Endothelial cell of umbilical vein (primary cell): ENCODE measurements around the gene TRIM45. TPM values are rescaled to one million over a fixed set of nuclear protein-coding genes. Genes with fewer than 3 reads are reported as not detected.

ENCODE experiments used
- BruUV-seq: library from RNA; stranded (reverse); fragments of 400-500 nt; replicated peaks from 2 replicates; lab custom pipeline; 2021; lab: Mats Ljungman, UMichigan
- CTCF ChIA-PET: fragments of 300-600, 350-600 bp; sonication (Branson Sonifier 250); formaldehyde crosslinking; loops from one replicate; lab custom pipeline; 2021; ENCODE audit warnings: antibody characterized with exemption, inconsistent platforms; lab: Charles Lee
- POLR2A ChIA-PET: fragments of 300-600, 350-600 bp; sonication (Branson Sonifier 250); formaldehyde crosslinking; loops from one replicate; lab custom pipeline; 2021; ENCODE audit warnings: antibody characterized with exemption, inconsistent platforms; lab: Charles Lee
- DNase-seq: peaks from one replicate; pipeline ENCODE4 v3.0.0-alpha.2; 2011; ENCODE audit warnings: low read depth, low spot score
- FAIRE-seq: peaks from 2 replicates; lab custom pipeline; 2011; peaks lifted over from hg19 to GRCh38; lab: Jason Lieb, UNC
- H2AFZ ChIP-seq: 2 replicates; pipeline ENCODE4 v1.6.0; 2012; ENCODE audit warnings: low read depth, low read length, control low read depth, inconsistent platforms
- H3K27ac ChIP-seq: 2 replicates; pipeline ENCODE4 v1.5.1; 2011; ENCODE audit warnings: low read depth, mild to moderate bottlenecking, control low read depth, low read length, moderate library complexity; ENCODE audit not compliant: insufficient read depth
- H3K27me3 ChIP-seq, 2 experiments: 2 replicates each; pipeline versions ENCODE4 v1.6.0 to v1.6.1; 2011; ENCODE audit warnings: low read length in 2 of 2, mixed read lengths in 1 of 2; ENCODE audit not compliant: control insufficient read depth in 2 of 2, insufficient read depth in 2 of 2
- H3K36me3 ChIP-seq, 2 experiments: 2 replicates in 1 of 2; 3 replicates in 1 of 2; pipeline ENCODE4 v1.5.1; 2011; ENCODE audit warnings: low read length in 2 of 2, mild to moderate bottlenecking in 1 of 2, moderate library complexity in 1 of 2; ENCODE audit not compliant: control insufficient read depth in 2 of 2, insufficient read depth in 2 of 2; ENCODE audit errors: extremely low read depth in 1 of 2
- H3K4me1 ChIP-seq: 3 replicates; pipeline ENCODE4 v1.5.1; 2011; ENCODE audit warnings: mild to moderate bottlenecking, low read length; ENCODE audit not compliant: control insufficient read depth, insufficient read depth; ENCODE audit errors: extremely low read depth
- H3K4me2 ChIP-seq: 2 replicates; pipeline ENCODE4 v1.6.1; 2011; ENCODE audit warnings: low read length, control low read depth, mixed read lengths; ENCODE audit not compliant: insufficient read depth
- H3K4me3 ChIP-seq, 3 experiments: fragments of 200-600 bp in 1 of 3; sonication (generic), shearing (Covaris generic) in 1 of 3; replicated peaks in 1 of 3; 2 replicates each; pipeline ENCODE4 v1.5.1; 2011 to 2016; ENCODE audit warnings: control low read depth in 3 of 3, low read length in 3 of 3, mild to moderate bottlenecking in 2 of 3, inconsistent platforms in 1 of 3, low read depth in 1 of 3, moderate library complexity in 1 of 3; ENCODE audit not compliant: insufficient read depth in 1 of 3
- H3K79me2 ChIP-seq: 2 replicates; pipeline ENCODE4 v1.6.0; 2012; ENCODE audit warnings: low read length, inconsistent platforms; ENCODE audit not compliant: control insufficient read depth, insufficient read depth
- H3K9ac ChIP-seq: replicated peaks from 2 replicates; pipeline ENCODE3; 2011; ENCODE audit warnings: low read length, control low read depth; ENCODE audit not compliant: insufficient read depth; ENCODE audit errors: extremely low read depth
- H3K9me1 ChIP-seq: replicated peaks from 3 replicates; pipeline ENCODE4 v1.6.0; 2011; ENCODE audit warnings: mild to moderate bottlenecking, low read length; ENCODE audit not compliant: control insufficient read depth, insufficient read depth; ENCODE audit errors: extremely low read depth
- H3K9me3 ChIP-seq: replicated peaks from 2 replicates; pipeline ENCODE4 v1.5.1; 2012; ENCODE audit warnings: low read length, inconsistent platforms; ENCODE audit not compliant: control insufficient read depth, insufficient read depth
- H4K20me1 ChIP-seq: replicated peaks from 2 replicates; pipeline ENCODE3; 2011; ENCODE audit warnings: mild to moderate bottlenecking, low read length; ENCODE audit not compliant: control insufficient read depth, insufficient read depth; ENCODE audit errors: extremely low read depth
- CTCF ChIP-seq, 2 donors: IDR thresholded peaks; 1 replicate in 1 of 2; 2 replicates in 1 of 2; pipeline ENCODE4 v1.5.1; 2011; ENCODE audit warnings: low read length in 2 of 2, mild to moderate bottlenecking in 2 of 2, moderate library complexity in 2 of 2, control low read depth in 1 of 2, inconsistent platforms in 1 of 2, low read depth in 1 of 2; ENCODE audit not compliant: insufficient read depth in 1 of 2; ENCODE audit errors: extremely low read depth in 1 of 2
- EZH2 ChIP-seq: IDR thresholded peaks from 2 replicates; pipeline ENCODE4 v1.6.1; 2012; ENCODE audit warnings: borderline replicate concordance, low read depth, mild to moderate bottlenecking, moderate library complexity, low read length, inconsistent platforms; ENCODE audit not compliant: severe bottlenecking
- FOS ChIP-seq: IDR thresholded peaks from 2 replicates; pipeline ENCODE4 v1.6.1; 2011; ENCODE audit warnings: mild to moderate bottlenecking, low read length, moderate library complexity, borderline replicate concordance; ENCODE audit not compliant: insufficient read depth
- GATA2 ChIP-seq: IDR thresholded peaks from 2 replicates; pipeline ENCODE4 v1.7.0; 2011; ENCODE audit warnings: low read depth, mild to moderate bottlenecking, moderate library complexity, mixed read lengths, low read length; ENCODE audit not compliant: insufficient read length, insufficient read depth
- JUN ChIP-seq: IDR thresholded peaks from 2 replicates; pipeline ENCODE4 v1.6.1; 2011; ENCODE audit warnings: borderline replicate concordance, low read depth; ENCODE audit not compliant: insufficient read length, insufficient read depth
- MYC ChIP-seq: IDR thresholded peaks from one replicate; pipeline ENCODE4 v1.6.1; 2011; ENCODE audit warnings: mild to moderate bottlenecking, low read depth, low read length
- POLR2A ChIP-seq: IDR thresholded peaks from 2 replicates; pipeline ENCODE4 v1.6.1; 2012; ENCODE audit warnings: low read depth, mild to moderate bottlenecking, control low read depth, low read length
- POLR2AphosphoS5 ChIP-seq: IDR thresholded peaks from 2 replicates; pipeline ENCODE4 v1.6.1; 2012; ENCODE audit warnings: low read depth, mild to moderate bottlenecking, control low read depth, low read length, moderate library complexity; ENCODE audit not compliant: insufficient read depth
- dilution Hi-C: fragments of 300-500 bp; cut with MboI; formaldehyde crosslinking; loops from one replicate; pipeline ENCODE4 v1.15.0; 2019; ENCODE audit warnings: low sequenced_read_pairs; ENCODE audit not compliant: extremely low pct_ligation_motif_present
- intact Hi-C: fragments of 100-400 bp; cut with micrococcal nuclease; formaldehyde crosslinking; loops from one replicate; pipeline ENCODE4 v1.10.0; 2022
- polyA plus RNA-seq, 4 experiments: library from polyadenylated mRNA; depleted of rRNA in 3 of 4; stranded (reverse) in 3 of 4; unstranded in 1 of 4; fragments of >200 nt; gene quantifications; 2 replicates each; pipeline versions ENCODE4 v1.2.1 to v1.2.3, GENCODE V29; 2011 to 2012; ENCODE audit warnings: missing spikeins in 1 of 4
- total RNA-seq: library from RNA; stranded (reverse); gene quantifications from 2 replicates; pipeline ENCODE4 v1.2.3, GENCODE V29; 2021
- TF ChIP-seq, protein P1 (sequence below): IDR thresholded peaks from 2 replicates; pipeline ENCODE4 v1.6.1; 2011; ENCODE audit not compliant: insufficient read depth, insufficient read length

The TRIM45 gene
- total and polyA plus RNA-seq, 2 donors (not counting 3 experiments of a cell fraction or from before 2014, with no cell fraction given): 2.9 to 3.1 TPM

DNA sequence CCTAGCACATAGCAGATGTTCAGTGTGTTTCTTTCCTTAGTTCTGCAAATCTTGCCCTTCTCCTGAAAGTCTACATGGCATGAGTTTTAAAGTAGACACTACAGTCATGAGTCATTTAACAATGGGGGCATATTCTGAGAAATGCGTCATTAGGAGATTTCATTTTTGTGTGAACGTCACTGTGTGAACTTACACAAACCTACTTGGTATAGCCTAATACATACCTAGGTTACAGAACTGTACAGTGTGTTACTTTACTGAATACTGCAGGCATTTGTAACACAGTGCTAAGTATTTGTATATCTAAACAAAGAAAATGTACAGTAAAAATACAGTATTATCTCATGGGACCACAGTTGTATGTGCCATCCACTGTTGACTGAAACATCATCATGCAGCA lies 51.4 kb downstream of the TRIM45 start:
- Histone ChIP-seq H3K9me1 (no peaks in the 10 kb centered on the region), H3K4me2 (no peak overlapping the region), H2AFZ (no peak overlapping the region), H3K79me2 (peaks cover 7% of the 10 kb centered on the region), H3K9me3 (no peaks in the 10 kb centered on the region), H3K4me1 (no peaks in the 10 kb centered on the region), H3K4me3 (no peak overlapping the region), H3K36me3 (peaks cover 0 to 4% of the 10 kb centered on the region in 2 experiments), H3K27ac (no peak overlapping the region), H4K20me1 (no peaks in the 10 kb centered on the region), H3K9ac (no peak overlapping the region), H3K27me3 (no peaks in the 10 kb centered on the region)
- TF ChIP-seq JUN (no peak), FOS (no peak), EZH2 (no peak), CTCF (IDR thresholded peaks at IDR 0.05; ENCODE audit: extremely low read depth in 1 of 2, insufficient read depth in 1 of 2, low read depth in 1 of 2, low read length in 2 of 2) (no peak), POLR2AphosphoS5 (no peak), MYC (no peak), GATA2 (no peak), POLR2A (no peak)
- TF ChIP-seq, protein P1, sequence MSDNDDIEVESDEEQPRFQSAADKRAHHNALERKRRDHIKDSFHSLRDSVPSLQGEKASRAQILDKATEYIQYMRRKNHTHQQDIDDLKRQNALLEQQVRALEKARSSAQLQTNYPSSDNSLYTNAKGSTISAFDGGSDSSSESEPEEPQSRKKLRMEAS: no peak
- no TSS peak for BruUV-seq
- intact Hi-C loops (no loop called here), dilution Hi-C loops (no loop called here)
- ChIA-PET POLR2A (no interaction called here), CTCF (interaction anchor here (1.4 to 9.2 kb wide), 3 partner anchors 23 to 214 kb away, joined by 4 to 490 read pairs (median 19); no protein-coding TSS in a partner anchor)
- DNase-seq: no peak
- no peak for FAIRE-seq
